ENCODE results near the gene PSMD5.
"Not testable (repeated sequence)": the region's sequence is repeated elsewhere in the genome, so short reads cannot be mapped to it uniquely, and the experiment has no call there.

The PSMD5 gene

GRCh38 chr9:120815075-120815474, 27.6 kb downstream of the PSMD5 start:
- in situ Hi-C loops (cut with MboI; ENCODE audit: low sequenced_read_pairs): no loop called here

DNA sequence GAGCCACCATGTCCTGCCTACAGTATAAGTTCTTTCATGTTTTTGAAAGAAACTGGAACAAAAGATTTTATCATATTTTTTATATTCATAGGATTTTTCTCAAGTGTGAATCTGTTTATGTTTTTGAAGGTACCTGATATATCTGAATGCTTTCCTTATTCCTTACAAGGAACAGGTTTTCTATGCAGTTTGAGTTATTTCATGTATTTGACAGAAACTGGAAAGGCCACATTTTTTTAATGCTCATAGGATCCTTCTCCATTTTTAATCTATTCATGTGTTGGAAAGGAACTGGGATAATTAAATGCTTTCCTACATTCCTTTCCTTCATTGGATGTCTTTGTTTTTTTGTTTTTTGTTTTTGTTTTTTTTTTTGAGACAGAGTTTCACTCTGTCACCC, 33.8 kb downstream of the PSMD5 start:
- in situ Hi-C loops (cut with MboI; ENCODE audit: low sequenced_read_pairs): no loop called here

GRCh38 chr9:120807607-120808379, 34.9 kb downstream of the PSMD5 start:
- in situ Hi-C loops (cut with MboI; ENCODE audit: low sequenced_read_pairs): no loop called here

GRCh38 chr9:120804784-120805363, 37.8 kb downstream of the PSMD5 start:
- in situ Hi-C loops (cut with MboI; ENCODE audit: low sequenced_read_pairs): not testable (repeated sequence)

- in situ Hi-C loops (cut with MboI; ENCODE audit: low sequenced_read_pairs): no loop called here
Observed at GRCh38 chr9:120801441-120801840, 41.3 kb downstream of the PSMD5 start.

DNA sequence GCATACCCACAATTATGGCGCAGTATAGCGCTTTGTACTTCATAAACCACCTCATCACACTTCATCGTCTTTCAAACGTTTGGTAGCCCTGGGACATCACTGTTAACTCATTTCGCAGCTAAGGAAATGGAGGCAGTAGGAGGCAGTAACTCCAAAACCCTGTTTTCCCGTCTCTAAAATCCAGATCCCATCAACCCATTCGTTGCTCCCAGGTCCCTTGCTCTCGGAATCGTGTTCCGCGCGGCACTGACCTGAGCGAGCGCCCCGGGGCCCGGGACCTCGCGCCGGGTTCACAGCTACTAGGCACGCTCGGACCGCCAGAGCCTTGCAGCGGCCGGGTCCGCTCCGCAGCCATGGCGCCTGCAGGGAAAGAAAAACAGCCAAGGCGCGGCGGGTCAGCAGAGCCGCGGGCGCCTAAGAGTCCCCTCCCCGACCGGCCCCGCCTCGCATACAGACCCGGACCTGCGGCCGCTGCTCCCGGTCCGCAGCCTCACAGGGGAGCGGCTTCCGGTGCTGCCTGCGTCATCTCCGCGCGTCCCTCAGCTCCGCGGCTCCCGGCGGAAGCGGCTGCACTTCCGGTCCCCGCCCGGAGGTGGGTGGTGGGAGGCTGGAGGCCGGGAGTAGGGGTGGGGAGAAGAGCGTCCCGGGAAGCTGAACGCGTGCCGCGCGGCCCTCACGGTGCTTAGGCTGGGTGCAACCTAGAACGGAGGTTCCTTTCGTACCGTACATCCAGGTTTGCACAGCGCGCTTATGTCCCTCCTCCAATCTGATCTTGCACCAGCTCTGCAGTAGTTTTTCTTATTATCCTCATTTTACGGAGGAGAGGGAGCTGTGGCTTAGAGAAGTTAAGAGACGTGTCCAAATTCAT, 49.6 kb downstream of the PSMD5 start, which contains the start of gene FBXW2:
Gene FBXW2 (minus strand): TSS at position 519 of the 868 bp plus-strand sequence. CDS start 5,158 bp downstream, outside the sequence.
- in situ Hi-C loops (cut with MboI; ENCODE audit: low sequenced_read_pairs): no loop called here

DNA sequence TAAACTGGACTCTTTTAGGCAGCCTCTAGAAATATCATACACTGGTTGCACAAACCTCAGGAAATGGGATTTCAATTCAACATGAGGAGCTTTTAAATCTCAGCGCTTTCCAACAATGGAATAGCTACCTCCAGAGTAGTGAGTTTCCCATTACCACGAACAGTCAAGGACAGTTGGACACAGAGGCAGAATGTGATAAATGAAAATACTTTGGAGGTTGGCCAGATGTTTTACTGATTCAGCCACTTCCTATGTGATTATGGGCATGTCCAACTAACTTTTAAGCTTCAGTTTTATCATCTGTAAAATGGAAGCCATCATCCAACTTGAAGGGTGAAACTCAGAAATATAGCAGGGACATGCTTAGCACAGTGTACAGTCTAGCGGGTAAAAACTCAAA, 51.6 kb downstream of the PSMD5 start:
- in situ Hi-C loops (cut with MboI; ENCODE audit: low sequenced_read_pairs): no loop called here

DNA sequence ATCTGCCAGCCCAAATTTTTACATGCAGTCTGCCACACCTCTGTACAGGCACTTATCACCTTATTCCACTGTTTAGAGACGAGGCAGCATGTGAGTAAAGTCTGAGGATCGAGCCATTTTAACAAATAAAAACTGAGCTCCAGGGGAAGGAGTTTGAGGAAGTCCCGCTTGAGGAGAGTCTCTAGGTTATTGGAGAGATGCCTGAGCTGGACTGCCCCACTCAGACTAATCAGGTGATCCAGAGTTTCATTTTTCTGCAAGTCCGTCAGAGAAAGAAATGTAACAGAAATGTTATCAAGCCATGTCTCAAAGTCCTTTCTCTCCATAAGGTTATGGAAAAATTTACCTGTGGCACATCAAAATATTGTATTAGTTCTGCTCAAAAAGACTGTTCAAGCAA, 54.8 kb downstream of the PSMD5 start:
- in situ Hi-C loops (cut with MboI; ENCODE audit: low sequenced_read_pairs): no loop called here

DNA sequence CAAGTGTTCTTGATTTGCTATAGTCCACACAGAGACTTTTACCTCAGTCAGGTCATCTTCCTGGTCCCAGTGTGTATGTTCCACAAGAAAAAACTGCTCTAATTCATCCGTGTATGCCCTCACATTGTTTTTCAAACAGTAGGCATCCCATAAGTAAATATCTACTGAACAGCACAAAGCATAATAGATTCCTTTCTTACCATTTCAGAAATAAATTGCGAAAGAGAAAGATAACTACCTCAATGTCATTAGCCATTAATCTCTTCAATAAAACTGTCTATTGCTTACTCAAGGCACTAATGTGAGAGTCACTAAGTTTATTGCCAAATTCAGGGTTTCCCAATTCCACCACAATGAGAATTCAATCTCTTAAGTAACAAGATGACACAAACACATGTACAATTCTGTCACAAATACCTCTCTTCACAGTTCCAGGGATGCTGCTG, 59.1 kb downstream of the PSMD5 start:
- in situ Hi-C loops (cut with MboI; ENCODE audit: low sequenced_read_pairs): no loop called here

DNA sequence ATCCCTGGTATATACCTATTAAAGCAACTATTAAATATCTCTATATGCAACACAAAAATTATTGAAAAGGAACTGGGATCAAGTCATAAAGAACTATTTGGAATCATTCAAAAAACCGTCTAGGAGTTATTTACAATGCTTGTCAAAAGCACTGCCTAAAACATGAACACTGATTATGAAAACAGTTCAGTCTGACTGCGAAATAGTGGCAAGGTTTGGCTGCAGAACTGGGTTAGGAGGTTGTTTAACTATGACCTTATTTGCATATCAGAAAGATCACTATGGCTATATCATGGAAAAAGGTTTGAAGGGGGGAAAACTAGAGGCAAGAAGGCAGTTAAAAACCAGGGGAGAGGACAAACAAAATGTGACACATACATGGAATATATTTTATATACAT, 61.5 kb downstream of the PSMD5 start:
- in situ Hi-C loops (cut with MboI; ENCODE audit: low sequenced_read_pairs): no loop called here

DNA sequence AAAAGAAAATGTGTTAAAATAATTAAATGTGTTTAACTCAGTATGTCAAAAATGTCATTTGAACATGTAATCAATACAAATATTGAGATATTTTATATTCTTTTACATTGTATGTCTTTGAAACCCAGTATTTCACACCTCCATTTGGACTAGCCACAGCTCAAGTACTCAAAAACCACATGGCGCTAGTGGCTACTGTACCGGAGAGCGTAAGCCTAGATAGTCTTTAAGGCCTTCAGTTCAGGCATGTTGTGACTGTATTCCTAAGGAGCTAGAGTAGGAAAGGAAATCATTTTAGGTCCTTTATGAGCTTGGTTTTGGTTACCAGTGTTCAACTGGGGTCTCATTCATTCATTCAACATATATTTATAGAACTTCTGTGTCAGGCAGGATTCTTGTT, 62.4 kb downstream of the PSMD5 start:
- in situ Hi-C loops (cut with MboI; ENCODE audit: low sequenced_read_pairs): no loop called here

GRCh38 chr9:120779227-120779626, 63.5 kb downstream of the PSMD5 start:
- in situ Hi-C loops (cut with MboI; ENCODE audit: low sequenced_read_pairs): no loop called here

GRCh38 chr9:120778758-120779157, 64.0 kb downstream of the PSMD5 start:
- in situ Hi-C loops (cut with MboI; ENCODE audit: low sequenced_read_pairs): no loop called here

DNA sequence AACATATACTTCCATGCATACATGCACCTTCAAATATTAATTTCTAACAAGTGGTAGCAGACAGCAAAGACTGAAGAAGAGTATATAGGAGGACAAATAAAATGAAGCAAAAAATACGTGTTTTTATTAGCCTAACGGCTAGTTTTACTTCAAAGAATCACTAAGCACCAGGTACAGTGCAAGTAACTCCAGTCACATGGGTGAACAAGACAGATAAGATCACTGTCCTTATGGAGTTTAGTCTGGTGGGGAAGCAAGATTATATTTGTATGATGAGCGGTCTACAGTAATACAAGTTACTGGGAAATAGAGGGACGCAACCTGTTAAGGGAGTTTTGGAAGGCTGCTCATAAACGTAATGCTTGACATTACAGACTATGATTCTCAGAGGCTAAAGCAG, 65.5 kb downstream of the PSMD5 start:
- in situ Hi-C loops (cut with MboI; ENCODE audit: low sequenced_read_pairs): no loop called here

DNA sequence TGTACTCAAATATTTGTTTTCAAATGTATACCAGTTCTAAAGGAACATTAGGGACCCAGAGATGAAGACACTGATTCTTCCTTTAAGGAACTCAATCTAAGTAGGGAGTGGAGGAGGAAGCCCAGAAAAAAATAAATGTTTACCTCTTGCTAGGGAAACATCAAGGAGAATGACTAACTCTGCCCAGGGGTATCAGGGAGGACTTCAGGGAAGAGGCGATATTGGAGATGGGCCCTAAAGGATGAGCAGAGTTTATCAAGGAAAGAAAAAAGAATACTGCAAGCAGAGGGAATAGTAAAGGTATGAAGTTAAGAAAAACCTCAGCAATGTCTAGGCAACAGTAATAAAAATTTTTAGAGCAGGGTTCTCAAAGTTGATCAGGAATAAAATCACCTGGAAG, 65.9 kb downstream of the PSMD5 start:
- in situ Hi-C loops (cut with MboI; ENCODE audit: low sequenced_read_pairs): no loop called here

DNA sequence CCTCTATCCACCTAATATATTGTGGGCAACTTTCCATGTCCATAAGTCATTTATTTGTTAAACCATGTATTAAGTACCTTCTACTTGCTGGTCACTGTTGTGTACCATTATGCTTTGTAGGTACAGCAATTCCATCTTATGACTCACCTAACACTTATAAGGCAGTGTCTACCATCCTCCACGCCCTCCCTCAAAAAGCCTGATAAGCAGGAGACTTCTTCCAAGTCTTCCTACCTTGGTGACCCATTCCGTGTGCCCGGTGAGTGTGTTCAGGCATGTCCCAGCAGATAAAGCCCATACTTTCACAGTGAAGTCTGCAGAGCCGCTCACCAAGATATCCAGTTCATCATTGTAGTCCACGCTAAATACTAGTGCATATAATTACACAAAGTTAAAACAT, 66.9 kb downstream of the PSMD5 start:
- in situ Hi-C loops (cut with MboI; ENCODE audit: low sequenced_read_pairs): no loop called here

DNA sequence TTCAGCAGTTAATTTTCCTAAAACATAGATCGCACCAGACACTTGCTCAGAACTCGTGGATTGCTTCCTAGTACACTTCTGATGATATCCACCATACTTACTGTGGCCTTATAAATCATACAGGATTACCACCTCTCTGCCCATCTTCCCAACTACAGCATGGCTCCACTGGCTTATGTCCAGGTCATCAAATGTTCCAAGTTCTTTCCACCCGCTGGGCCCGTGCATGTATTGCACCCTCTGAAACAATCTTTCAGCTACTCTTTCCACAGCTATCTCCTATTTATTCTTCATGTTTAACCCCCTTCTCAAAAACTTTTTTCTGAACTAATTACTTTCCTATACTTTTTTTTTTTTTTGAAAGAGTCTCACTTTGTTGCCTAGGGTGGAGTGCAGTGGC, 68.0 kb downstream of the PSMD5 start:
- in situ Hi-C loops (cut with MboI; ENCODE audit: low sequenced_read_pairs): no loop called here

GRCh38 chr9:120773256-120773655, 69.5 kb downstream of the PSMD5 start:
- in situ Hi-C loops (cut with MboI; ENCODE audit: low sequenced_read_pairs): no loop called here

- in situ Hi-C loops (cut with MboI; ENCODE audit: low sequenced_read_pairs): no loop called here
Observed at GRCh38 chr9:120770931-120771330, 71.8 kb downstream of the PSMD5 start.

DNA sequence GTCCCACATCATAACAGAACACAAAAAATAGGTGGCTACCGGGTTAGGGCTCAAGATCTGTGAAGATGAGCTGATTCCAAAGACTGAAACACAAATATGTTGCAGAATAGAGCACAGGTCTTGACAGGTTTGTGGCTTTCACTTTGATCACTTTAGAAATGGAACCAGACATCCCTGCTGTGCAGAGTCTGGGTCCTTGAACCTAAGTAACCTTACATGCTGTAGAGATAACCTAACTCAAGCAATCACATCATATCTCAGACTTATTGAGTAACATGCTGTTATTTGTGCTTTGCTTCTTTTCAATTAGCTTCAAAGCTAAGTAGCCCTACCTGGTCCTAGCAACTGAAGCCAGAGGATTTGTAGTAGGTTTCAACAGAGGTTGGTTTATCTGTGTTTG, 73.8 kb downstream of the PSMD5 start:
- in situ Hi-C loops (cut with MboI; ENCODE audit: low sequenced_read_pairs): no loop called here

DNA sequence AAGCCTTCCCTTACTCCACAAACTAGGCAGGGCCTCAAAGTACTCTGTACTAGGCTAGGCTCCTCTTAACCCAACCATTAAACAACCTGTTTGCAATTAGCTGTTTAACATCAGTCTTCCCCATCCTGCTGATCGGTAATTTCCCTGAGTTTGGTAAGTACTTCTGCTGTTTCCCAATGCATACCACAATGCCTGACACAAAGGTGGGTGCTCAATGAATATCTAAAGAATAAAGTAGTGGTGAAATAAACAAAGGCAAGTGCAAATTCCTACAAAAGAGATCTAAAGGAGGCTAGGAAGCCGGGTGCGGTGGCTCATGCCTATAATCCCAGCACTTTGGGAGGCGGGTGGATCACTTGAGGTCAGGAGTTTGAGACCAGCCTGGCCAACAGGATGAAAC, 74.5 kb downstream of the PSMD5 start:
- in situ Hi-C loops (cut with MboI; ENCODE audit: low sequenced_read_pairs): no loop called here

DNA sequence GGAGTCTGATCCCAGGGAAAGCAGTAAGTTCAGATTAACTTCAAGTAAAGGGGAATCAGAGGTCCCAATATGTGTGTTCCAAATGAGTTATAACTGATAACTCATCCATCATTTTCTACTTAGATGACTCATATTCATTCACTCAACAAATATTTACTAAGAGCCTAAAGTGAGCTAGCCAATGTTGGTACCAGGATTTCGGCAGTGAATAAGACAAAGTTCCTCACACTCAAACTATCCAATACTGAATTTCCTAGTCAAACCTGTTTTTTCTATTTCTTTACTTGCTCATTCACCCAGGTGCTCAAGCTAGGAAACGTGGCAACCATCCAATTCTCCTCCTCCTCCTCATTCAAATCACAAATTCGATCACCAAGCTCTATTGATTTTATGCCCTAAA, 75.3 kb downstream of the PSMD5 start:
- in situ Hi-C loops (cut with MboI; ENCODE audit: low sequenced_read_pairs): no loop called here

Measured in HL-60/S4 treated with retinoic acid at 250 ng/mL for 4 days and 3 days (cell line).